ENCODE data around the gene SFXN3.
A peak's percentile ranks its signal among the peaks of the same experiment; 100 is the strongest.

The SFXN3 gene

DNA sequence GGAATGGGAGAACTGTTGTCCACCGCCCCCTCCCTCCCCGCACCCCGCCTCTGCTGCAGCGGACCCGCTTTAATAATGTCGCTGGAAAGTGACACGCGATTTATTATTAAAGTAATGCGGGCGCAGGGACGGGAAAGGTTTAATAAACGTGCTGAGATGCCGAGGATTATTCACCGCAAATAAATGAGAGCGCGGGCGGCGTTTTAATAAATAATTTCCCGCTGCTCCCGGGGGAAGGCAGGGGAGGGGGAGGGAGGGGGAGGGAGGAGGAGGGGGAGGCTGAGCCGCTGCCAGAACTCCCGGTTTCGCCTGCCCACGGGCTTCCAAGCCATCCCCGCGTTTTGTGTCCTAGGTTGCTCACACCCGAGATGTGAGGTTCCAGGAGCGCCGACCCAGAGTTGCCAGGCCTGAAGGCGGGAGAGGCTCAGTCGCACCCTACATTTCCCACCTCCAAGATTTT is 35.9 kb downstream of the SFXN3 start:
- DNase-seq (ENCODE audit: low spot score in 2 of 2) = peak in 1 of 2 experiments; percentile 67
- in situ Hi-C loops (cut with MboI; ENCODE audit: low sequenced_read_pairs) = no loop called here
- Histone ChIP-seq H3K36me3 (replicated peaks) (no peaks in the 10 kb centered on the region), H3K9me3 (no peaks in the 10 kb centered on the region), H3K4me3 (peak overlapping the region; percentile 44), H3K27me3 (ENCODE audit: low read depth) (no peaks in the 10 kb centered on the region), H3K4me1 (peaks cover 31% of the 10 kb centered on the region)

DNA sequence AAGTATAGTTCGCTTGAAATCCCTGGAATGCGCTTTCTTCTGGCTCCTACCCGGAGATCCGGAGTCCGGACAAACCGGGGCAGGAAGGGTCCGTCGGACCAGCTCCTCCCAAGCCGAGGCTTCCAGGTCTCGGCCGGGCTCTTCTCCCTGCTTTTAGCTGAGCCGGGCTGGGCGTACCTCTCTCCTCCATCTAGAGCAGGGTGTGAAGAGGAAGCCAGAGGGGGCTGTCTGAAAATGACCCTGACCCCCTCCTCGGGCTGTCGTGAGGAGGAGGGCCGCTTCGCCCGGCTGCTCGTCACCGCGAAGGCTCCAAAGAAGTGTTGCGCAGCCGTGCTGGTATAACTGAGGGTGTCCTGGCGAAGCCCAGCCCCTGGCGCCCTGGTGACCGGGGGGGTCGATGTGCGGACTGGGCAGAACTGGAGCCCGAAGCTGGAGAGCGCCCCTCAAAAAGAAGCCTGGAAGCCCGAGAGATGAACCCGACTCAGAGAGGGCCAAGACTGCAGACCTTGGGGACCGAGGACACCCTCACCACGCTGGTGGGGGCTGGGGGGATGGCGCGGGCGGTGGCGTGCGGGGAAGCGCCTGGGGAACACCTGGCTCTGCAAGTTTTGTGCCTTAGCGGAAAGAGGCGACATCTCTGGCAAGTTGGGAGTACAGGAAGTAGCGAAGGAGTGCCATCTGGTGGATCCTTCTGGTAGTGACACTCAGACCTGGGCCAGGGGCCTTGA is 36.5 kb downstream of the SFXN3 start:
- peaks cover 25% of the 10 kb centered on the region for H3K4me1 ChIP-seq
- peak; percentile 83 to 92 for DNase-seq (ENCODE audit: low spot score in 2 of 2)
- in situ Hi-C loops (cut with MboI; ENCODE audit: low sequenced_read_pairs) = no loop called here
- H3K36me3 ChIP-seq (replicated peaks) = no peaks in the 10 kb centered on the region
- no peaks in the 10 kb centered on the region for H3K27me3 ChIP-seq (ENCODE audit: low read depth)
- H3K4me3 ChIP-seq = peak overlapping the region; percentile 44
- no peaks in the 10 kb centered on the region for H3K9me3 ChIP-seq

DNA sequence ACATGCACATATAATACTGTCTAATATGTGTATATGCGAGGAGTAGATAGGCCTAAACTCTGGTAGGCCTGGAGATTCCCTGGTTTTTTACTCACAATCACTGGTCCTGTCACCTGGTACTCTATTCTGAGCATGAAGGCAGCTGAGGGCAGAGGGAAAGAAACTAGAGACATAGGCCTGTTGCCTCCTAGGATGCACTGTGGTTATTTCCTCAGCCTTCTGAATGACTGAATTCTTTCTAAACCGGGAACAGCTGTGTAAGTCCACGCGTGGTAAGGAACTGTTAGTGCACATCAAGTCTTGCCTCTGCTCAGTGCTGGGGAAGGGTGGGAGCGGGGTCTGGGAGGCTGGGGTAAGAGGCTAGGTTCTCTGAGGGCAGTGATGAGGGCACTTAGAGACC is 38.4 kb downstream of the SFXN3 start:
- no peak for DNase-seq (ENCODE audit: low spot score in 2 of 2)
- peaks cover 11% of the 10 kb centered on the region for H3K27me3 ChIP-seq (ENCODE audit: low read depth)
- H3K4me1 ChIP-seq = peaks cover 10% of the 10 kb centered on the region
- in situ Hi-C loops (cut with MboI; ENCODE audit: low sequenced_read_pairs) = no loop called here
- no peak overlapping the region for H3K4me3 ChIP-seq
- no peaks in the 10 kb centered on the region for H3K36me3 ChIP-seq (replicated peaks)
- no peaks in the 10 kb centered on the region for H3K9me3 ChIP-seq

- Histone ChIP-seq H3K4me1 (peaks cover 10% of the 10 kb centered on the region), H3K9me3 (no peaks in the 10 kb centered on the region), H3K27me3 (ENCODE audit: low read depth) (peaks cover 17% of the 10 kb centered on the region), H3K36me3 (replicated peaks) (no peaks in the 10 kb centered on the region), H3K4me3 (no peak overlapping the region)
- in situ Hi-C loops (cut with MboI; ENCODE audit: low sequenced_read_pairs) = no loop called here
- DNase-seq (ENCODE audit: low spot score in 2 of 2) = no peak
Measured at GRCh38 chr10:101070098-101070497, 39.1 kb downstream of the SFXN3 start.

GRCh38 chr10:101071267-101071884 is 40.3 kb downstream of the SFXN3 start:
- Histone ChIP-seq H3K4me3 (no peak overlapping the region), H3K4me1 (peaks cover 3% of the 10 kb centered on the region; the same call in 1 of the 2 replicates), H3K36me3 (replicated peaks) (no peaks in the 10 kb centered on the region), H3K27me3 (ENCODE audit: low read depth) (peaks cover 29% of the 10 kb centered on the region), H3K9me3 (no peaks in the 10 kb centered on the region)
- DNase-seq (ENCODE audit: low spot score in 2 of 2) = no peak
- in situ Hi-C loops (cut with MboI; ENCODE audit: low sequenced_read_pairs) = no loop called here

DNA sequence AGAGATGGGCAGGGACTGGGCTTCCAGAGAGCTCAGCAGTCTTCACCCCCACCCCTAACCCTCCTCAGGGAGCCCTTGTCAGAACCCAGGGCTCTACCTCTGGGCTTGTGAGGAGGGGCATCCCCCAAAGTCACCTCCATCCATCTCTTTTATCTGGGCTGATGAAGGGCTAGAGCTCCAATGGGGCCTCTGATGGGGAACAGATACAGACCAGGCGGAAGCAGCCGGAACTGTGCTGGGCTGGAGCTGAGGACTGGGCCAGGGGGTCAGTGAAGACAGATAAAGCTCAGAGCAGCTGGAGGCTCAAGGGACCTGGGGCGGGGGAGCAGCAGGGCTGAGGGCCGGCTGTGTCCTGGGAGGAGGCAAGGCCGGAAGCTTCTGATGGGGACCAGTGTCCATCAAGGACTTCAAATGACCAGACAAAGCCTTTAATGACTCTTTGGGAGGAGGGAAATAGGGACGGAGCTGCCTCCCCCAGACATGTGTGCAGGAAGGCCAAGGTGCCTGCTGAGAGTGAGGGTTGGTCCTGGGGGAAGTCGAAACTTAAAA is 40.9 kb downstream of the SFXN3 start:
- DNase-seq (ENCODE audit: low spot score in 2 of 2) = no peak
- no peaks in the 10 kb centered on the region for H3K9me3 ChIP-seq
- H3K36me3 ChIP-seq (replicated peaks) = no peaks in the 10 kb centered on the region
- no peak overlapping the region for H3K4me3 ChIP-seq
- peaks cover 30% of the 10 kb centered on the region for H3K27me3 ChIP-seq (ENCODE audit: low read depth)
- peaks cover 3% of the 10 kb centered on the region; the same call in 1 of the 2 replicates for H3K4me1 ChIP-seq
- in situ Hi-C loops (cut with MboI; ENCODE audit: low sequenced_read_pairs) = no loop called here

GRCh38 chr10:101072923-101073322 is 41.9 kb downstream of the SFXN3 start:
- H3K36me3 ChIP-seq (replicated peaks) = no peaks in the 10 kb centered on the region
- H3K9me3 ChIP-seq = no peaks in the 10 kb centered on the region
- H3K4me3 ChIP-seq = no peak overlapping the region
- peaks cover 30% of the 10 kb centered on the region for H3K27me3 ChIP-seq (ENCODE audit: low read depth)
- in situ Hi-C loops (cut with MboI; ENCODE audit: low sequenced_read_pairs) = no loop called here
- no peak for DNase-seq (ENCODE audit: low spot score in 2 of 2)
- H3K4me1 ChIP-seq = no peaks in the 10 kb centered on the region

DNA sequence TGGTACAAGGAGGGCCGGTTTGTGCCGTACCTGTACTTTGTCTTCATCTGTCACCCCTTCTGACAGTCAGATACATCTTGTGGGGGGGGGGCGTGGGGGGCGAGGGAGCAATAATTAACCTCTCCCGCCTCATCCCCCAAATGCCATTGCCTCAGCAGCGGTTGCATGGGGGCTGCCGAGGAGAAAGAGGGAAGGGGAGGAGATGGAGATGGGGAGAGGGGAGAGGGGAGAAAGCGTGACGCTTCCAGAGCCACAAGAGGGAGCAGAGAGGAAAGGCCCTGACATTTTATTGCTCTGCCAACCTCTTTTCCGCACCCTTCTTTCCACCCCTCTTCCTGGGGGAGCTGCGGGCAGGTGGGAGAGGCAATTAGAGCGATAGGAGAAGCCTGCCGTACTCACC is 42.6 kb downstream of the SFXN3 start:
- in situ Hi-C loops (cut with MboI; ENCODE audit: low sequenced_read_pairs) = no loop called here
- no peaks in the 10 kb centered on the region for H3K4me1 ChIP-seq
- DNase-seq (ENCODE audit: low spot score in 2 of 2) = no peak
- no peak overlapping the region for H3K4me3 ChIP-seq
- H3K9me3 ChIP-seq = no peaks in the 10 kb centered on the region
- peaks cover 30% of the 10 kb centered on the region for H3K27me3 ChIP-seq (ENCODE audit: low read depth)
- H3K36me3 ChIP-seq (replicated peaks) = no peaks in the 10 kb centered on the region

- Histone ChIP-seq H3K27me3 (ENCODE audit: low read depth) (peaks cover 36% of the 10 kb centered on the region), H3K36me3 (replicated peaks) (no peaks in the 10 kb centered on the region), H3K4me1 (no peaks in the 10 kb centered on the region), H3K4me3 (no peak overlapping the region), H3K9me3 (no peaks in the 10 kb centered on the region)
- in situ Hi-C loops (cut with MboI; ENCODE audit: low sequenced_read_pairs) = no loop called here
- no peak for DNase-seq (ENCODE audit: low spot score in 2 of 2)
Measured at GRCh38 chr10:101075775-101076174, 44.7 kb downstream of the SFXN3 start.

DNA sequence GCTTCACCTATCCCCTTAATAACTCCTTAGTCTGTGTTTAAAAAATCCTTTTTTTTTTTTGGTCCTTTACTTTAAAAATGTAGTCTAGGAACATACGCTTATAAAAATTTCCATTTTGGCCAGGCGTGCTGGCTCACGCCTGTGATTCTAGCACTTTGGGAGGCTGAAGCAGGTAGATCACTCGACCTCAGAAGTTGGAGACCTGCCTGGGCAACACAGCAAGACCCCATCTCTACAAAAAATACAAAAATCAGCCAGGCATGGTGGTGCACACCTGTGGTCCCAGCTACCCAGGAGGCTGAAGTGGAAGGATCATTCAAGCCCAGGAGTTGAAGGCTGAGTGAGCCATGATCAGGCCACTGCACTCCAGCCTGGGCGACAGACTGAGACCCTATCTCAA is 45.6 kb downstream of the SFXN3 start:
- peaks cover 43% of the 10 kb centered on the region for H3K27me3 ChIP-seq (ENCODE audit: low read depth)
- no peak for DNase-seq (ENCODE audit: low spot score in 2 of 2)
- H3K36me3 ChIP-seq (replicated peaks) = no peaks in the 10 kb centered on the region
- H3K9me3 ChIP-seq = no peaks in the 10 kb centered on the region
- in situ Hi-C loops (cut with MboI; ENCODE audit: low sequenced_read_pairs) = no loop called here
- H3K4me1 ChIP-seq = no peaks in the 10 kb centered on the region
- H3K4me3 ChIP-seq = no peak overlapping the region

- Histone ChIP-seq H3K9me3 (no peaks in the 10 kb centered on the region), H3K4me3 (no peak overlapping the region), H3K27me3 (ENCODE audit: low read depth) (peaks cover 52% of the 10 kb centered on the region), H3K4me1 (no peaks in the 10 kb centered on the region), H3K36me3 (replicated peaks) (no peaks in the 10 kb centered on the region)
- no peak for DNase-seq (ENCODE audit: low spot score in 2 of 2)
- in situ Hi-C loops (cut with MboI; ENCODE audit: low sequenced_read_pairs) = no loop called here
Measured at GRCh38 chr10:101079874-101080273, 48.8 kb downstream of the SFXN3 start.

- no peak overlapping the region for H3K4me3 ChIP-seq
- H3K36me3 ChIP-seq (replicated peaks) = no peaks in the 10 kb centered on the region
- H3K27me3 ChIP-seq (ENCODE audit: low read depth) = peaks cover 53% of the 10 kb centered on the region
- no peaks in the 10 kb centered on the region for H3K9me3 ChIP-seq
- in situ Hi-C loops (cut with MboI; ENCODE audit: low sequenced_read_pairs) = no loop called here
- DNase-seq (ENCODE audit: low spot score in 2 of 2) = peak in 1 of 2 experiments; percentile 66
- no peaks in the 10 kb centered on the region for H3K4me1 ChIP-seq
Measured at GRCh38 chr10:101080933-101081931, 50.2 kb downstream of the SFXN3 start.

GRCh38 chr10:101085846-101086245 is 54.8 kb downstream of the SFXN3 start:
- no peak for DNase-seq (ENCODE audit: low spot score in 2 of 2)
- H3K36me3 ChIP-seq (replicated peaks) = no peaks in the 10 kb centered on the region
- no peaks in the 10 kb centered on the region for H3K9me3 ChIP-seq
- in situ Hi-C loops (cut with MboI; ENCODE audit: low sequenced_read_pairs) = no loop called here
- H3K4me3 ChIP-seq = no peak overlapping the region
- peaks cover 73% of the 10 kb centered on the region for H3K27me3 ChIP-seq (ENCODE audit: low read depth)
- no peaks in the 10 kb centered on the region for H3K4me1 ChIP-seq
